HEK293T (cell line): ENCODE data around the gene RBM7.

ENCODE experiments used
- ARNT ChIP-seq: fragments of 450-650 bp; IDR thresholded peaks from 2 replicates; pipeline ENCODE4 v1.6.1; 2017; ENCODE audit warnings: mild to moderate bottlenecking
- BHLHE40 ChIP-seq: fragments of 450-650 bp; IDR thresholded peaks from 2 replicates; pipeline ENCODE4 v1.6.1; 2016; ENCODE audit warnings: mild to moderate bottlenecking, moderate library complexity, borderline replicate concordance
- CTBP1 ChIP-seq: fragments of 450-650 bp; IDR thresholded peaks from 2 replicates; pipeline ENCODE4 v1.6.1; 2016; ENCODE audit warnings: borderline replicate concordance
- ELF4 ChIP-seq: fragments of 450-650 bp; IDR thresholded peaks from 2 replicates; pipeline ENCODE4 v1.6.1; 2017; ENCODE audit warnings: antibody characterized with exemption

- TF ChIP-seq CTBP1 (no peak), ARNT (no peak), BHLHE40 (no peak), ELF4 (no peak)
These were observed 37.5 kb upstream of the RBM7 start for GRCh38 chr11:114362958-114363357.
